GM23338 (cell line): Measurements from ENCODE around the gene CCDC3. TPM values are rescaled to one million over a fixed set of nuclear protein-coding genes. Genes with fewer than 3 reads are reported as not detected.
A peak's percentile ranks its signal among the peaks of the same experiment; 100 is the strongest.

Experiments
- ATAC-seq: fragments of 200-7000 bp; cut with Tn5 transposase; 3 replicates; pipeline ENCODE4 v1.9.1; 2020
- DNase-seq: peaks from one replicate; pipeline ENCODE4 v3.0.0-alpha.2; 2015; ENCODE audit warnings: low spot score
- H2AFZ ChIP-seq: fragments of 200-600 bp; sonication (generic); 2 replicates; pipeline ENCODE4 v1.8.0; 2016; ENCODE audit warnings: antibody characterized with exemption, mild to moderate bottlenecking, moderate library complexity
- H3F3A ChIP-seq: fragments of 200-600 bp; sonication (generic); replicated peaks from 2 replicates; pipeline ENCODE4 v1.8.0; 2017; ENCODE audit warnings: antibody characterized with exemption, mixed run types, low read depth
- H3K27ac ChIP-seq: fragments of 200-600 bp; sonication (generic); 2 replicates; pipeline ENCODE4 v1.6.1; 2016; ENCODE audit warnings: low read depth
- H3K27me3 ChIP-seq: fragments of 200-600 bp; sonication (generic); 2 replicates; pipeline ENCODE4 v1.8.0; 2016; ENCODE audit warnings: mild to moderate bottlenecking, mixed run types, moderate library complexity; ENCODE audit not compliant: insufficient read depth
- H3K36me3 ChIP-seq: fragments of 200-600 bp; sonication (generic); 2 replicates; pipeline ENCODE4 v1.8.0; 2016; ENCODE audit warnings: mild to moderate bottlenecking; ENCODE audit not compliant: insufficient read depth
- H3K4me1 ChIP-seq: fragments of 200-600 bp; sonication (generic); 2 replicates; pipeline ENCODE4 v1.8.0; 2016; ENCODE audit warnings: mild to moderate bottlenecking, moderate library complexity; ENCODE audit not compliant: insufficient read depth
- H3K4me2 ChIP-seq: fragments of 200-600 bp; sonication (generic); 2 replicates; pipeline ENCODE4 v1.7.1; 2017; ENCODE audit warnings: mixed run types
- H3K4me3 ChIP-seq: fragments of 200-600 bp; sonication (generic); 2 replicates; pipeline ENCODE4 v1.6.1; 2016; ENCODE audit warnings: mixed run types
- H3K79me2 ChIP-seq: fragments of 200-600 bp; sonication (generic); replicated peaks from 2 replicates; pipeline ENCODE4 v1.8.0; 2017; ENCODE audit warnings: mild to moderate bottlenecking; ENCODE audit not compliant: insufficient read depth
- H3K9me2 ChIP-seq: fragments of 200-600 bp; sonication (generic); 2 replicates; pipeline ENCODE4 v1.8.0; 2017; ENCODE audit not compliant: insufficient read depth
- H4K20me1 ChIP-seq: fragments of 200-600 bp; sonication (generic); replicated peaks from 2 replicates; pipeline ENCODE4 v1.8.0; 2017; ENCODE audit warnings: mild to moderate bottlenecking; ENCODE audit not compliant: insufficient read depth
- H3K27ac Mint-ChIP-seq: 2 replicates; pipeline ENCODE4 v1.8.0; 2020; ENCODE audit warnings: inconsistent platforms, mild to moderate bottlenecking, moderate library complexity, mixed read lengths
- H3K27me3 Mint-ChIP-seq: 3 replicates; pipeline ENCODE4 v1.8.0; 2022; ENCODE audit warnings: low read depth, mild to moderate bottlenecking, moderate library complexity, mixed read lengths, inconsistent platforms; ENCODE audit not compliant: insufficient read depth, poor library complexity
- H3K36me3 Mint-ChIP-seq: 3 replicates; pipeline ENCODE4 v1.8.0; 2021; ENCODE audit warnings: low read depth, mild to moderate bottlenecking, inconsistent platforms, moderate library complexity, mixed read lengths
- H3K4me1 Mint-ChIP-seq: 3 replicates; pipeline ENCODE4 v1.8.0; 2020; ENCODE audit warnings: mild to moderate bottlenecking, inconsistent platforms, mixed read lengths
- H3K4me3 Mint-ChIP-seq: 3 replicates; pipeline ENCODE4 v1.8.0; 2021; ENCODE audit warnings: moderate library complexity, mild to moderate bottlenecking, inconsistent platforms, mixed read lengths
- H3K9me3 Mint-ChIP-seq: 3 replicates; pipeline ENCODE4 v1.8.0; 2020; ENCODE audit warnings: moderate library complexity, mild to moderate bottlenecking, inconsistent platforms, mixed read lengths
- CREB1 ChIP-seq: fragments of 250-450 bp; sonication (Bioruptor Pico); IDR thresholded peaks from 2 replicates; pipeline ENCODE4 v1.5.0; 2020; ENCODE audit warnings: low read depth, mild to moderate bottlenecking, moderate library complexity
- ETS1 ChIP-seq: IDR thresholded peaks from 2 replicates; pipeline ENCODE4 v1.6.1; 2016; ENCODE audit warnings: antibody characterized with exemption
- EZH2 ChIP-seq: fragments of 200-600 bp; sonication (generic); IDR thresholded peaks from one replicate; pipeline ENCODE4 v1.8.0; 2017; ENCODE audit warnings: antibody characterized with exemption, mild to moderate bottlenecking, low read depth; ENCODE audit not compliant: unreplicated experiment
- EZH2phosphoT487 ChIP-seq: fragments of 200-600 bp; sonication (generic); IDR thresholded peaks from one replicate; pipeline ENCODE4 v1.8.1; 2018; ENCODE audit warnings: antibody characterized with exemption; ENCODE audit not compliant: unreplicated experiment
- JUNB ChIP-seq: IDR thresholded peaks from one replicate; pipeline ENCODE4 v1.6.1; 2016; ENCODE audit warnings: antibody characterized with exemption; ENCODE audit not compliant: unreplicated experiment
- POLR2AphosphoS5 ChIP-seq: IDR thresholded peaks from 2 replicates; pipeline ENCODE4 v1.6.1; 2016; ENCODE audit warnings: antibody characterized with exemption, low read depth
- REST ChIP-seq: IDR thresholded peaks from one replicate; pipeline ENCODE4 v1.6.1; 2018; ENCODE audit warnings: antibody characterized with exemption; ENCODE audit not compliant: unreplicated experiment
- STAT1 ChIP-seq: IDR thresholded peaks from one replicate; pipeline ENCODE4 v1.6.1; 2016; ENCODE audit warnings: antibody characterized with exemption; ENCODE audit not compliant: unreplicated experiment
- ZNF114 ChIP-seq: fragments of 250-450 bp; sonication (Bioruptor Pico); IDR thresholded peaks from 2 replicates; pipeline ENCODE4 v1.5.0; 2020; ENCODE audit warnings: mild to moderate bottlenecking, moderate library complexity
- ZNF331 ChIP-seq: fragments of 250-450 bp; sonication (Bioruptor Pico); IDR thresholded peaks from 2 replicates; pipeline ENCODE4 v1.5.0; 2020; ENCODE audit warnings: low read depth, mild to moderate bottlenecking, moderate library complexity
- polyA plus RNA-seq: library from polyadenylated mRNA; unstranded; fragments of >200 nt; fragmentation: Nextera tagmentation; extraction: Ambion mirVana; gene quantifications from 2 replicates; pipeline ENCODE4 v1.2.1, GENCODE V29; 2016
- total RNA-seq: library from RNA; depleted of rRNA; stranded (reverse); fragments of >200 nt; shearing (Covaris generic); gene quantifications from 2 replicates; pipeline ENCODE4 v1.2.3, GENCODE V29; 2014
- TF ChIP-seq, protein P1 (sequence below), 2 experiments: fragments of 200-600 bp in 1 of 2; sonication (generic) in 1 of 2; conservative IDR thresholded peaks; 2 replicates each; pipeline versions ENCODE4 v1.5.1 to v1.6.1; 2016 to 2017; ENCODE audit warnings: antibody characterized with exemption in 2 of 2, low read depth in 2 of 2, mild to moderate bottlenecking in 2 of 2, moderate library complexity in 1 of 2

The CCDC3 gene
- total and polyA plus RNA-seq, 2 experiments from 2014 or later = 1.4 to 5.2 TPM

DNA sequence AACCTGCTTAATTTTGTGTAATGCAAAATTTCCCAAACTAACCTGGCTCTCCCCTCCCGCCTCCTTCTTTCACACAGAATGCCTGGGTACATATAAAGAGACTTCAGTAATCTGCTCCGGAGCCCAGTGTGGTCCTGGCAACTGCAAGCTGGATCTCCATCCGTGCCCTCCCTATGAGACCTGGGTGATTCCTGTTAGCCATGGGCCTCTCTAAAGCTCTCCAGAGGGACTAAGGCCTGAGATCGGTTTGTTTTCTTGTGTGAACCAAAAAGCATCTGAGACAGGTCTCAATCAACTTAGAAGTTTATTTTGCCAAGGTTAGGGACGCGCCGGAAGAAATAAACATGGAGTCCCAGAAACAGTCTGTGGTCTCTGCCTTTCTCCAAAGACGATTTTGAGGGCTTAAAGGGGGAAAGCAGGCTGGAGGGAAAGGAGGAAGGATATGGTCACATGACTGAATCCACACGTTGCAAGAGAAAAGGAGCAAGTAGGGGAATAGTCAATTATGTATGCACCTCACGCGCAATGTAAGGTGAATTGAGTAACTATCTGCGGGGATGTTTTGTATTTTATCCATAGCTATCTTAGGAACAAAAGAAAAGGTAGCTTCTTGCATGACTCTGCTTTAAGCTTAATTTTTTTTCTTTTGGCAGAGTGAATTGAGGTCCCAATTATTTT lies 46.2 kb upstream of the CCDC3 start (continued):
- no peak for TF ChIP-seq JUNB
- TF ChIP-seq EZH2 = no peak
- no peak for TF ChIP-seq REST
- TF ChIP-seq, protein P1, sequence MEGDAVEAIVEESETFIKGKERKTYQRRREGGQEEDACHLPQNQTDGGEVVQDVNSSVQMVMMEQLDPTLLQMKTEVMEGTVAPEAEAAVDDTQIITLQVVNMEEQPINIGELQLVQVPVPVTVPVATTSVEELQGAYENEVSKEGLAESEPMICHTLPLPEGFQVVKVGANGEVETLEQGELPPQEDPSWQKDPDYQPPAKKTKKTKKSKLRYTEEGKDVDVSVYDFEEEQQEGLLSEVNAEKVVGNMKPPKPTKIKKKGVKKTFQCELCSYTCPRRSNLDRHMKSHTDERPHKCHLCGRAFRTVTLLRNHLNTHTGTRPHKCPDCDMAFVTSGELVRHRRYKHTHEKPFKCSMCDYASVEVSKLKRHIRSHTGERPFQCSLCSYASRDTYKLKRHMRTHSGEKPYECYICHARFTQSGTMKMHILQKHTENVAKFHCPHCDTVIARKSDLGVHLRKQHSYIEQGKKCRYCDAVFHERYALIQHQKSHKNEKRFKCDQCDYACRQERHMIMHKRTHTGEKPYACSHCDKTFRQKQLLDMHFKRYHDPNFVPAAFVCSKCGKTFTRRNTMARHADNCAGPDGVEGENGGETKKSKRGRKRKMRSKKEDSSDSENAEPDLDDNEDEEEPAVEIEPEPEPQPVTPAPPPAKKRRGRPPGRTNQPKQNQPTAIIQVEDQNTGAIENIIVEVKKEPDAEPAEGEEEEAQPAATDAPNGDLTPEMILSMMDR (conservative IDR thresholded peaks at IDR 0.05; ENCODE audit: low read depth in 2 of 2) = no peak
- TF ChIP-seq EZH2phosphoT487 = no peak

- H3K27ac Mint-ChIP-seq = no peak overlapping the region
- TF ChIP-seq EZH2phosphoT487 = no peak
- no peak for TF ChIP-seq STAT1
- TF ChIP-seq ETS1 = no peak
- TF ChIP-seq JUNB = no peak
- no peak for TF ChIP-seq EZH2
- no peak for TF ChIP-seq REST
- no peak for TF ChIP-seq ZNF331 (CRISPR knock-in tag)
- TF ChIP-seq, protein P1 (conservative IDR thresholded peaks at IDR 0.05; ENCODE audit: low read depth in 2 of 2) = no peak
- TF ChIP-seq POLR2AphosphoS5 = no peak
- TF ChIP-seq ZNF114 = no peak
- TF ChIP-seq CREB1 (CRISPR knock-in tag) = no peak
- Histone ChIP-seq H3K36me3 (no peaks in the 10 kb centered on the region), H3K27me3 (no peaks in the 10 kb centered on the region), H4K20me1 (no peaks in the 10 kb centered on the region), H3K79me2 (no peaks in the 10 kb centered on the region), H3K4me1 (peaks cover 17% of the 10 kb centered on the region), H3K27ac (no peak overlapping the region), H3K9me2 (peaks cover 4% of the 10 kb centered on the region; the same call in 1 of the 2 replicates), H3K4me2 (peak overlapping the region; percentile 61; the same call in 1 of the 2 replicates), H3F3A (peaks cover 5% of the 10 kb centered on the region; the same call in 1 of the 2 replicates), H2AFZ (peak overlapping the region; percentile 80), H3K4me3 (no peak overlapping the region)
- H3K36me3 Mint-ChIP-seq = peaks cover 2% of the 10 kb centered on the region; the same call in 1 of the 3 replicates
- ATAC-seq (peak; percentile 70), DNase-seq (peak; percentile 30)
- no peak overlapping the region for H3K4me3 Mint-ChIP-seq
- H3K4me1 Mint-ChIP-seq = peaks cover 34% of the 10 kb centered on the region
- peaks cover 13% of the 10 kb centered on the region for H3K9me3 Mint-ChIP-seq
- H3K27me3 Mint-ChIP-seq = peaks cover 13% of the 10 kb centered on the region
These were observed 45.5 kb upstream of the CCDC3 start for GRCh38 chr10:13046851-13047528.
